WTC11 (cell line): ENCODE data around the gene PDE1A. TPM values are rescaled to one million over a fixed set of nuclear protein-coding genes. Genes with fewer than 3 reads are reported as not detected.
A peak's percentile ranks its signal among the peaks of the same experiment; 100 is the strongest.

ENCODE experiments used
- ATAC-seq: fragments of 200-7000 bp; cut with Tn5 transposase; 2 replicates; pipeline ENCODE4 v1.10.0; 2021; ENCODE audit warnings: mild to moderate bottlenecking, moderate library complexity
- CTCF ChIA-PET: fragments of 300-600 bp; sonication (Branson Sonifier 250); formaldehyde crosslinking; loops from one replicate; lab custom pipeline; 2021; ENCODE audit warnings: antibody characterized with exemption; lab: Charles Lee
- POLR2A ChIA-PET: fragments of 350-600 bp; sonication (Branson Sonifier 250); formaldehyde crosslinking; loops from one replicate; lab custom pipeline; 2021; ENCODE audit warnings: antibody characterized with exemption; lab: Charles Lee
- DNase-seq: peaks from one replicate; pipeline ENCODE4 v3.0.0; 2021; ENCODE audit warnings: low spot score
- H3K27ac Mint-ChIP-seq: 2 replicates; pipeline ENCODE4 v1.8.0; 2021; ENCODE audit warnings: mixed read lengths
- H3K27me3 Mint-ChIP-seq: 2 replicates; pipeline ENCODE4 v1.8.0; 2021; ENCODE audit warnings: low read depth, mild to moderate bottlenecking, moderate library complexity, mixed read lengths
- H3K36me3 Mint-ChIP-seq: 2 replicates; pipeline ENCODE4 v1.8.0; 2021; ENCODE audit warnings: mixed read lengths
- H3K4me1 Mint-ChIP-seq: 2 replicates; pipeline ENCODE4 v1.8.0; 2022; ENCODE audit warnings: mixed read lengths
- H3K4me3 Mint-ChIP-seq: 2 replicates; pipeline ENCODE4 v1.8.0; 2021; ENCODE audit warnings: mild to moderate bottlenecking, moderate library complexity, mixed read lengths
- H3K9me3 Mint-ChIP-seq: 2 replicates; pipeline ENCODE4 v1.8.0; 2021; ENCODE audit warnings: mixed read lengths
- ATF3 ChIP-seq: sonication (generic); formaldehyde crosslinking; conservative IDR thresholded peaks from 2 replicates; pipeline ENCODE4 v1.8.1; 2022; ENCODE audit warnings: mild to moderate bottlenecking, missing genetic modification reagents
- FOXP1 ChIP-seq: sonication (generic); formaldehyde crosslinking; IDR thresholded peaks from 2 replicates; pipeline ENCODE4 v1.8.0; 2022; ENCODE audit warnings: missing genetic modification reagents, mild to moderate bottlenecking, moderate library complexity, borderline replicate concordance
- HMGA2 ChIP-seq: fragments of 250-450 bp; sonication (Bioruptor Pico); IDR thresholded peaks from 2 replicates; pipeline ENCODE4 v1.4.0; 2021; ENCODE audit warnings: mild to moderate bottlenecking, moderate library complexity
- MXD4 ChIP-seq: fragments of 250-450 bp; sonication (Bioruptor Pico); IDR thresholded peaks from 2 replicates; pipeline ENCODE4 v1.8.0; 2021; ENCODE audit warnings: mild to moderate bottlenecking, moderate library complexity, borderline replicate concordance
- NR2C2 ChIP-seq: sonication (generic); formaldehyde crosslinking; IDR thresholded peaks from 2 replicates; pipeline ENCODE4 v1.8.0; 2022; ENCODE audit warnings: mild to moderate bottlenecking, missing genetic modification reagents
- SOX15 ChIP-seq: fragments of 250-450 bp; sonication (Bioruptor Pico); IDR thresholded peaks from 2 replicates; pipeline ENCODE4 v1.9.0; 2021; ENCODE audit warnings: mild to moderate bottlenecking
- TP53 ChIP-seq: sonication (generic); formaldehyde crosslinking; IDR thresholded peaks from 2 replicates; pipeline ENCODE4 v1.8.1; 2023; ENCODE audit warnings: mild to moderate bottlenecking, missing genetic modification reagents
- ZBTB43 ChIP-seq: sonication (generic); formaldehyde crosslinking; IDR thresholded peaks from 2 replicates; pipeline ENCODE4 v1.8.1; 2023; ENCODE audit warnings: mild to moderate bottlenecking, missing genetic modification reagents
- ZNF138 ChIP-seq: sonication (generic); formaldehyde crosslinking; conservative IDR thresholded peaks from 2 replicates; pipeline ENCODE4 v1.8.1; 2022; ENCODE audit warnings: mild to moderate bottlenecking, moderate library complexity, missing genetic modification reagents
- ZNF317 ChIP-seq: sonication (generic); formaldehyde crosslinking; IDR thresholded peaks from 2 replicates; pipeline ENCODE4 v1.8.1; 2023; ENCODE audit warnings: low read depth, mild to moderate bottlenecking, moderate library complexity, missing genetic modification reagents, borderline replicate concordance
- ZNF532 ChIP-seq: fragments of 250-450 bp; sonication (Bioruptor Pico); IDR thresholded peaks from 2 replicates; pipeline ENCODE4 v1.9.0; 2021; ENCODE audit warnings: mild to moderate bottlenecking, borderline replicate concordance
- total RNA-seq: library from RNA; stranded (reverse); gene quantifications from 3 replicates; pipeline ENCODE4 v1.2.3, GENCODE V29; 2021

PDE1A gene
- total RNA-seq, 1 experiment from 2014 or later, result not detected

- TF ChIP-seq MXD4 (CRISPR knock-in tag) (no peak), SOX15 (CRISPR knock-in tag) (no peak), NR2C2 (no peak), TP53 (no peak)
- TF ChIP-seq, all 79 proteins: peak for 0
- CTCF ChIA-PET, result interaction anchor here (1.0 kb wide), 1 partner anchor 407 kb away, joined by 3 read pairs; no protein-coding TSS in a partner anchor
- H3K27ac Mint-ChIP-seq, result no peak overlapping the region
- DNase-seq, result no peak
- H3K4me1 Mint-ChIP-seq, result peaks cover 15% of the 10 kb centered on the region
- H3K27me3 Mint-ChIP-seq, result no peaks in the 10 kb centered on the region
- no peak overlapping the region for H3K4me3 Mint-ChIP-seq
- no peaks in the 10 kb centered on the region for H3K36me3 Mint-ChIP-seq
- no peak; the same call in 1 of the 2 replicates for ATAC-seq
- POLR2A ChIA-PET, result no interaction called here
- H3K9me3 Mint-ChIP-seq, result no peaks in the 10 kb centered on the region
These were observed 184.2 kb downstream of the PDE1A start for GRCh38 chr2:182242609-182243008.

GRCh38 chr2:182241936-182242335 is 184.9 kb downstream of the PDE1A start:
- H3K27ac Mint-ChIP-seq, result 0 out of 2 replicates have a peak overlapping the region, but pooled peaks have one; percentile 13
- no peaks in the 10 kb centered on the region for H3K27me3 Mint-ChIP-seq
- H3K9me3 Mint-ChIP-seq, result no peaks in the 10 kb centered on the region
- no peaks in the 10 kb centered on the region for H3K36me3 Mint-ChIP-seq
- peaks cover 15% of the 10 kb centered on the region for H3K4me1 Mint-ChIP-seq
- TF ChIP-seq HMGA2 (CRISPR knock-in tag) (no peak), ATF3 (CRISPR knock-in tag) (no peak), ZNF532 (CRISPR knock-in tag) (no peak)
- ATAC-seq (no peak), DNase-seq (no peak)
- ChIA-PET POLR2A (no interaction called here), CTCF (interaction anchor here (1.0 kb wide), 1 partner anchor 408 kb away, joined by 3 read pairs; no protein-coding TSS in a partner anchor)
- H3K4me3 Mint-ChIP-seq, result no peak overlapping the region

GRCh38 chr2:182240862-182241371 is 185.9 kb downstream of the PDE1A start:
- DNase-seq (peak; percentile 31), ATAC-seq (peak; percentile 92)
- Mint-ChIP-seq H3K27me3 (no peaks in the 10 kb centered on the region), H3K27ac (no peak overlapping the region), H3K9me3 (no peaks in the 10 kb centered on the region), H3K4me1 (peaks cover 15% of the 10 kb centered on the region), H3K4me3 (no peak overlapping the region), H3K36me3 (no peaks in the 10 kb centered on the region)
- CTCF ChIA-PET, result interaction anchor here (0.7 to 1.5 kb wide), 13 partner anchors 8 to 426 kb away, joined by 3 to 41 read pairs (median 4); no protein-coding TSS in a partner anchor
- TF ChIP-seq FOXP1 (CRISPR knock-in tag) (no peak), ZNF317 (CRISPR knock-in tag) (no peak)
- POLR2A ChIA-PET, result no interaction called here

GRCh38 chr2:182230561-182230960 is 196.3 kb downstream of the PDE1A start:
- ChIA-PET POLR2A (no interaction called here), CTCF (interaction anchor here (0.9 kb wide), 1 partner anchor 10 kb away, joined by 3 read pairs; no protein-coding TSS in a partner anchor)
- no peak overlapping the region for H3K27ac Mint-ChIP-seq
- no peak for TF ChIP-seq ZNF138 (CRISPR knock-in tag)
- no peak for TF ChIP-seq ZBTB43 (CRISPR knock-in tag)
- no peaks in the 10 kb centered on the region for H3K36me3 Mint-ChIP-seq
- no peaks in the 10 kb centered on the region for H3K27me3 Mint-ChIP-seq
- H3K4me3 Mint-ChIP-seq, result no peak overlapping the region
- no peaks in the 10 kb centered on the region for H3K9me3 Mint-ChIP-seq
- 0 out of 2 replicates have a peak, but pooled peaks cover 2% of the 10 kb centered on the region for H3K4me1 Mint-ChIP-seq
- no peak for DNase-seq
- no peak for ATAC-seq
